CD4-positive, CD25-positive, alpha-beta regulatory T cell (primary cell): ENCODE results near the gene NDUFB5. TPM values are rescaled to one million over a fixed set of nuclear protein-coding genes. Genes with fewer than 3 reads are reported as not detected.

Experiments used
- ATAC-seq, 2 donors: fragments of 150-1000 bp; cut with Tn5 transposase; one replicate each; pipeline ENCODE4 v1.10.0; 2021; ENCODE audit warnings: low read depth in 2 of 2, moderate number of reproducible peaks in 2 of 2, moderate library complexity in 1 of 2
- DNase-seq, 3 donors: peaks; one replicate each; pipeline versions ENCODE4 v3.0.0 to v3.0.0-alpha.2; 2012 to 2022; ENCODE audit warnings: mixed read lengths in 1 of 3
- H3K27ac ChIP-seq: one replicate; pipeline ENCODE4 v1.7.0; 2013; ENCODE audit warnings: mild to moderate bottlenecking, low read length; ENCODE audit not compliant: insufficient read depth, poor library complexity, severe bottlenecking
- H3K27me3 ChIP-seq: one replicate; pipeline ENCODE4 v1.7.0; 2013; ENCODE audit warnings: low read length; ENCODE audit not compliant: control insufficient read depth, insufficient read depth
- H3K36me3 ChIP-seq: one replicate; pipeline ENCODE4 v1.7.0; 2013; ENCODE audit warnings: mild to moderate bottlenecking, low read length, moderate library complexity; ENCODE audit not compliant: control insufficient read depth, insufficient read depth
- H3K4me1 ChIP-seq: 2 replicates; pipeline ENCODE4 v1.7.0; 2013; ENCODE audit warnings: mild to moderate bottlenecking, low read length; ENCODE audit not compliant: insufficient read depth, control insufficient read depth, poor library complexity, severe bottlenecking
- H3K4me3 ChIP-seq: one replicate; pipeline ENCODE4 v1.7.0; 2013; ENCODE audit warnings: low read depth, mild to moderate bottlenecking, low read length, moderate library complexity
- H3K9me3 ChIP-seq, 2 experiments: 1 replicate in 1 of 2; 2 replicates in 1 of 2; pipeline ENCODE4 v1.7.0; 2013; ENCODE audit warnings: low read length in 2 of 2, mild to moderate bottlenecking in 1 of 2, moderate library complexity in 1 of 2; ENCODE audit not compliant: control insufficient read depth in 2 of 2
- H3K27ac Mint-ChIP-seq, 3 donors: one replicate each; pipeline ENCODE4 v1.8.0; 2020 to 2022; ENCODE audit warnings: mild to moderate bottlenecking in 3 of 3, mixed read lengths in 3 of 3, moderate library complexity in 2 of 3
- H3K27me3 Mint-ChIP-seq: one replicate; pipeline ENCODE4 v1.8.0; 2022; ENCODE audit warnings: mild to moderate bottlenecking, mixed read lengths
- H3K36me3 Mint-ChIP-seq: one replicate; pipeline ENCODE4 v1.8.0; 2020; ENCODE audit warnings: mixed read lengths
- H3K4me1 Mint-ChIP-seq, 4 donors: one replicate each; pipeline ENCODE4 v1.8.0; 2020 to 2022; ENCODE audit warnings: mixed read lengths in 4 of 4, mild to moderate bottlenecking in 1 of 4
- H3K4me3 Mint-ChIP-seq, 4 donors: one replicate each; pipeline ENCODE4 v1.8.0; 2020 to 2022; ENCODE audit warnings: mild to moderate bottlenecking in 4 of 4, mixed read lengths in 4 of 4, moderate library complexity in 3 of 4
- H3K9me3 Mint-ChIP-seq, 7 donors: one replicate each; pipeline ENCODE4 v1.8.0; 2020 to 2022; ENCODE audit warnings: mixed read lengths in 7 of 7, mild to moderate bottlenecking in 3 of 7, moderate library complexity in 2 of 7
- polyA plus RNA-seq, 4 donors: library from polyadenylated mRNA; unstranded; fragments of 300-500 nt; fragmentation: Illumina TruSeq; gene quantifications; one replicate each; pipeline ENCODE4 v1.2.3, GENCODE V29; 2021
- total RNA-seq: library from RNA; stranded (reverse); gene quantifications from one replicate; pipeline ENCODE4 v1.2.3, GENCODE V29; 2022

Gene NDUFB5
- total and polyA plus RNA-seq, 5 donors from 2014 or later, result 35.2 to 111 (median 87.5) TPM

GRCh38 chr3:179608931-179609720 is 4.5 kb downstream of the NDUFB5 start:
- peak overlapping the region; percentile 77 for H3K27ac ChIP-seq
- peak in 2 of 3 donors; percentile 45 to 90 for DNase-seq
- peaks cover 2% of the 10 kb centered on the region for H3K36me3 ChIP-seq
- peaks cover 36 to 59% (median 46%) of the 10 kb centered on the region in 4 donors for H3K4me1 Mint-ChIP-seq
- H3K4me3 ChIP-seq, result peak overlapping the region; percentile 78
- H3K9me3 ChIP-seq, result no peaks in the 10 kb centered on the region
- no peaks in the 10 kb centered on the region for H3K27me3 Mint-ChIP-seq
- H3K36me3 Mint-ChIP-seq, result peaks cover 5% of the 10 kb centered on the region
- peak overlapping the region; percentile 34 to 50 (median 45) for H3K4me3 Mint-ChIP-seq
- H3K9me3 Mint-ChIP-seq, result no peaks in the 10 kb centered on the region
- ATAC-seq, result peak; percentile 56 to 57
- H3K4me1 ChIP-seq, result peaks cover 30% of the 10 kb centered on the region
- H3K27me3 ChIP-seq, result no peaks in the 10 kb centered on the region
- peak overlapping the region; percentile 88 for H3K27ac Mint-ChIP-seq

- no peaks in the 10 kb centered on the region for H3K9me3 Mint-ChIP-seq
- peaks cover 34 to 50% (median 39%) of the 10 kb centered on the region in 4 donors for H3K4me1 Mint-ChIP-seq
- no peak for ATAC-seq
- no peak overlapping the region for H3K4me3 Mint-ChIP-seq
- H3K9me3 ChIP-seq, result no peaks in the 10 kb centered on the region
- no peak overlapping the region for H3K4me3 ChIP-seq
- peaks cover 2% of the 10 kb centered on the region for H3K36me3 ChIP-seq
- H3K36me3 Mint-ChIP-seq, result peaks cover 5% of the 10 kb centered on the region
- H3K27ac ChIP-seq, result peak overlapping the region; percentile 77
- no peaks in the 10 kb centered on the region for H3K27me3 Mint-ChIP-seq
- no peaks in the 10 kb centered on the region for H3K27me3 ChIP-seq
- DNase-seq, result no peak
- peak overlapping the region in 1 of 3 donors; percentile 88 for H3K27ac Mint-ChIP-seq
- H3K4me1 ChIP-seq, result peaks cover 28% of the 10 kb centered on the region
Observed at GRCh38 chr3:179610066-179610465, 5.5 kb downstream of the NDUFB5 start.

DNA sequence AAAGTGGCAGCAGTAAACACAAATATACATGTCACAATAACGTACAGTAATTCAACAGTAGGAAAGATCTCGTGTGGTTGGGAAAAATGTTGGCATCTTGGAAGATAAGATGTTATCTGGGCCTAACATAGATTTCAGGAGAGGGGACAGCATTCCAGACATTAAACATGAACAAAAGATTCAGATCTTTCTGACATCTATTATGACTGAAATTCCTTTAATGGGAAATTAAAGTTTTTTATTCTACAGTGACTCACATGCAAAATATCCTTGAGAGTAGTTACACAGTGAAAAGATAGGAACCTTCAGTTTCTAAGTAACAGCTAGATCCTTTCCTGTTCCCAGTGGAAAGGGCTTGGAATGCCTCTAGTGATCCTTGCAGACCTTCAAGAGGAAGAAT is 9.2 kb downstream of the NDUFB5 start:
- Mint-ChIP-seq H3K27ac (no peak overlapping the region), H3K9me3 (no peaks in the 10 kb centered on the region), H3K36me3 (peaks cover 15% of the 10 kb centered on the region), H3K27me3 (no peaks in the 10 kb centered on the region), H3K4me3 (no peak overlapping the region), H3K4me1 (peaks cover 15 to 25% (median 20%) of the 10 kb centered on the region in 4 donors)
- Histone ChIP-seq H3K36me3 (peaks cover 13% of the 10 kb centered on the region), H3K27ac (no peak overlapping the region), H3K27me3 (no peaks in the 10 kb centered on the region), H3K4me1 (peaks cover 13% of the 10 kb centered on the region), H3K4me3 (no peak overlapping the region), H3K9me3 (no peaks in the 10 kb centered on the region)
- ATAC-seq (no peak), DNase-seq (no peak)

DNA sequence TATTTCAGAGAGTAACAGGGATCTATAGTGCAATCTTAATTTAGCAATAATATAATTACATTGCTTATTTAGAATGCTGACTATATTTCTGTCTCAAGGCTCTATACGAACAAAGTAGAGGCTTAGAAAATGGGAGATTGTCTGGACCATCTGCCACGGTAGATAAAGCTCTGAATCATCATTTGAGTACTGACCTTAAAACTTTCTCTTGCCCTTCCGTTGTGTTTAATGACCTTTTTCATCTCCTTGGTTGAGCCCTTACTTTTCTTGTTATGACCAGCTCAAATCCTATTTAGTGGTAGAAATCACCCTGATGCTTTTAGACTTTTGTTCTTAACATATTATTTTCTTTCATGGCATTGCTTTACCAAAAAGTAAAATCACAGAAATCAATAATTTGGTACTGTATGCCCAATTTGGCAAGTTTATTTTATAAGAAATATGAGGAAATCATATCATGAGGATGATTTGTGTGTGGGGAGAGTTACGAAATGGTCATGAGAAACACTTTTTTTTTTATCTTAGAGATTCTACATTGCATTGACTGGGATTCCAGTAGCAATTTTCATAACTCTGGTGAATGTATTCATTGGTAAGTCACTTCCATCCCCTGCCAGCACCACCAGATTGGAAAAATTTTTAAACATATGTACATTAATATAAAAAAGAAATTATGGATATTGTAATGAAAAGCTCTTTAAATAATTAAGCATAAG is 11.0 kb downstream of the NDUFB5 start:
- DNase-seq, result no peak
- H3K27me3 Mint-ChIP-seq, result no peaks in the 10 kb centered on the region
- H3K9me3 Mint-ChIP-seq, result no peaks in the 10 kb centered on the region
- H3K36me3 Mint-ChIP-seq, result peaks cover 24% of the 10 kb centered on the region
- Histone ChIP-seq H3K27ac (no peak overlapping the region), H3K27me3 (no peaks in the 10 kb centered on the region), H3K4me3 (no peak overlapping the region), H3K9me3 (no peaks in the 10 kb centered on the region), H3K4me1 (no peaks in the 10 kb centered on the region), H3K36me3 (peaks cover 18% of the 10 kb centered on the region)
- H3K27ac Mint-ChIP-seq, result no peak overlapping the region
- no peak overlapping the region for H3K4me3 Mint-ChIP-seq
- peaks cover 9 to 13% (median 10%) of the 10 kb centered on the region in 4 donors for H3K4me1 Mint-ChIP-seq
- no peak for ATAC-seq

DNA sequence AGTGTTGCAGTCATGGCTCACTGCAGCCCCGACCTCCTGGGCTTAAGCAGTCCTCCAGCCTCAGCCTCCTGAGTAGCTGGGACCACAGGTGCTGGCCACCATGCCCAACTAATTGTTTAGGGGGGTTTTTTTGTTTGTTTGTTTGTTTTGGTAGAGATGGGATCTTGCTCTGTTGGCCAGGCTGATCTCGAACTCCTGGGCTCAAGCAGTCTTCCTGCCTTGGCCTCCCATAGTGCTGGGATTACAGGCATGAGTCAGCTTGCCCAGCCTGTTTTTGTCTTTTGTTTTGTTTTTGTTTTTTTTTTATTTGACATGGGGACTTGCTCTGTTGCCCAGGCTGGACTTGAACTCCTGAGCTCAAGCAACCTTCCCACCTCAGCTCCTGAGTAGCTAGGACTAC is 17.4 kb downstream of the NDUFB5 start:
- Histone ChIP-seq H3K4me1 (no peaks in the 10 kb centered on the region), H3K27me3 (no peaks in the 10 kb centered on the region), H3K4me3 (no peak overlapping the region), H3K27ac (no peak overlapping the region), H3K9me3 (no peaks in the 10 kb centered on the region), H3K36me3 (peaks cover 66% of the 10 kb centered on the region)
- Mint-ChIP-seq H3K9me3 (no peaks in the 10 kb centered on the region), H3K4me1 (peaks cover 0 to 7% (median 0%) of the 10 kb centered on the region in 4 donors), H3K27ac (no peak overlapping the region), H3K4me3 (no peak overlapping the region), H3K27me3 (no peaks in the 10 kb centered on the region), H3K36me3 (peaks cover 39% of the 10 kb centered on the region)
- no peak for ATAC-seq
- no peak for DNase-seq

GRCh38 chr3:179624451-179624850 is 19.9 kb downstream of the NDUFB5 start:
- H3K9me3 ChIP-seq, result no peaks in the 10 kb centered on the region
- Mint-ChIP-seq H3K9me3 (no peaks in the 10 kb centered on the region), H3K4me1 (peaks cover 0 to 7% (median 0%) of the 10 kb centered on the region in 4 donors), H3K4me3 (no peak overlapping the region), H3K27ac (no peak overlapping the region), H3K36me3 (peaks cover 37% of the 10 kb centered on the region), H3K27me3 (no peaks in the 10 kb centered on the region)
- no peak overlapping the region for H3K27ac ChIP-seq
- peaks cover 51% of the 10 kb centered on the region for H3K36me3 ChIP-seq
- no peak overlapping the region for H3K4me3 ChIP-seq
- H3K4me1 ChIP-seq, result no peaks in the 10 kb centered on the region
- DNase-seq (no peak), ATAC-seq (no peak)
- H3K27me3 ChIP-seq, result no peaks in the 10 kb centered on the region

- H3K27me3 Mint-ChIP-seq, result no peaks in the 10 kb centered on the region
- peaks cover 2% of the 10 kb centered on the region for H3K36me3 ChIP-seq
Observed at GRCh38 chr3:179630753-179631451, 26.3 kb downstream of the NDUFB5 start.

More at GRCh38 chr3:179630753-179631451, 26.3 kb downstream of the NDUFB5 start:
- DNase-seq, result no peak
- no peak for ATAC-seq
- H3K9me3 Mint-ChIP-seq, result no peaks in the 10 kb centered on the region
- Histone ChIP-seq H3K4me1 (no peaks in the 10 kb centered on the region), H3K9me3 (no peaks in the 10 kb centered on the region), H3K27ac (no peak overlapping the region), H3K27me3 (no peaks in the 10 kb centered on the region), H3K4me3 (no peak overlapping the region)
- no peaks in the 10 kb centered on the region for H3K4me1 Mint-ChIP-seq
- no peak overlapping the region for H3K4me3 Mint-ChIP-seq
- peaks cover 10% of the 10 kb centered on the region for H3K36me3 Mint-ChIP-seq
- no peak overlapping the region for H3K27ac Mint-ChIP-seq
